HK-2 (cell line): Measurements from ENCODE around the gene LPP.

ENCODE experiments used
- DNase-seq: peaks from one replicate; pipeline ENCODE4 v3.0.0-alpha.2; 2018; ENCODE audit not compliant: unreplicated experiment

LPP gene

DNA sequence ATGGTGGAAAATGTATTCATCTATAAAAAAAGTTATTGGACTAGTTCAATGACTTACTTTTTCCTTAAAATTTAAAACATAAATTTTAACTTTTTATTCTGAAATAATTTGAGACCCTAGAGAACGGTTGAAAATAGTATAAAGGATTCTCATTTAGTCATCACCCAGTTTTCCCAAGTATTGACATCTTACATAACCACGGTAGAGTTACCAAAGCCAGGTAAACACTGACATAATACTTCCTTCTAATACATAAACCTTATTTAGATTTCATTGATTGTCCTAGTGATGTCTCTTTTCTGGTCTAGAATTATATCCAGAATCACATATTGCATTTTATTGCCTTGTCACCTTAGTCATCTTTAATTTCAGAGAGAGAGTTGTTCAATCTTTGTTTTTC lies 319.1 kb downstream of the LPP start:
- no peak for DNase-seq

DNA sequence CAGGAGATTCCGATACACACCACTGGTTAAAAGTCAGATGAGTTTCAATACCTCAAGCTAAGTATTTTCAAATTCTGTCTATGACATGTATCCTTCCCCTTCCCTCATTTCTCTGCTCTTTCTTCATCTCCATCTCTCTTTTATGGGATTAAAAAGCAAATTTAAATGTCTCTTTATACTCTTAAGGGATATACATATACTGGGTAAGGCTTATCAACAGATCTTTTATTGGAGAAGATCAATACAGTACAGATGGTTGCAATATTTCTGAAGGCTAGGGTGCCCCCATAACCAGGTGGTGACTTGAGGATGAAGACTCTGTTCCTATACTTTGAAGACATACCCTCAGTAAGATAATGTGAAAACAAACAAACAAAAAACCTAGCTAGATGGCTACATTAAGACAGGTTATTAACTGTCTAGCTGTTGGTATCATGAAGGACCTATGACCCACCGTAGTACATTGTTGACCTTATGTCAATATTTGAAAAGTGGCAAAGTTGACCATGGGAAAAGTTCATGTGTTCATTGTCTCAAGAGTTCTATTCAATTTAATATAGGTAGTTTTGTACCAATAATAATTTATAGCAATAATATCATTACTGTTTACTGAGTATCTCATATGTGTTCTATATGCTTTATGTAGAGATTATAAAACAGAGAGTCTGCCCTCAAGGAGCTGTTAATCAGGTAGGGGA lies 319.8 kb downstream of the LPP start:
- DNase-seq, result no peak

DNA sequence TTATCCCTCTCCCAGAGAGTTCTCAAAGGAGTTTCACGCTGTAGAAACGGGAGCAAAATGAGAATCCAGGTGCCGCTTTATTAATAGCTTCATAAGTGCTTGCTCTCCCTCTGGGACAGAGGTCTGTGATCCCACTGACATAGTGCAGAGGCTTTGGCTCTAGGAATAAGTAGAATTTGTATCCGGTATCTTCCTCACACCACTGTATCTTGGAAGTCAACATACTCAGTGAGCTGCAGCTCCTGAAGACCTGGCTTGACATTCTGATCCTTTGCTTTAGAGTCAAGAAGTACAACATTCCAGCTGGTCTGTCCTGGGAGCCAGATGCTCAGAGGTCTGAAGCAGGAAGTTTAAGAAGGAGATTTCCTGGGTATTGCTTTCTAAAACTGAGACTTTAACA lies 323.0 kb downstream of the LPP start:
- no peak for DNase-seq

DNA sequence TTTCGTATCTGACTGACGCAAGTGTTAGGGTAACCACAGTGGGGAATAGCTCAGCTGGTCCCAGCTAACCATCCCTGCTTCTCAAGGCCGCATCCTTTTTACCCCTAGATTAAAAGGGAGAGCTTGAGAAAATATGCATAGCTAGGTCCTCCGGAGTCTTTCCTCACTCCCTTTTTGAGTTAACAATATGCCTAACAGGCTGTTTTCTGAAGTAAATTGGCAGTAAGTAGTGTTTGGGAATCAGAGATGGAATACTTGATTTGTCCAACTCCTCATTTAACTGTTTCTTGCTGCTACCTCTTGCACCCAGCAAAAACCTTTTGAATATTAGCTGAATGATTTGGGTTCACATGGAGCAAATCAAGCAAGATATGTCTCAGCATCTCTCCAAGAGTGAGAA lies 326.1 kb downstream of the LPP start:
- DNase-seq, result no peak

DNA sequence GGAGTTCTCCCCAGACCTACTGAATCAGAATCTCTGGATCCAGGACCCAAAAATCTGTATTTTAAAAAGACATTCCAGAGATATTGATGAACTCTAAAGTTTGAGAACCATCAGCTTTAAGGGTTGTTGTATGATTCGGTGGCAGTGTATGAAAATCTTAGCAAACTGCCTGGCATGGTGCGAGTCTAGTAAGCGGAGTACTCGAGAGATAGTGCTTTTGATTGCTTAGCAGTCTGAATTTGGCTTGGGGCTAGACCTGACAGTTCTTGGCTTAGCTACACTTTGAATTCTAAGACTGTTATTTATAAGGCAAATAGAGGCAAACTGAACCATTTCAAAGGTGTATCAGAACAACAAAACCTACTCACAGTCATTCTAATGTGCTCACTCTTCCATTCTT lies 329.0 kb downstream of the LPP start:
- DNase-seq, result no peak

DNA sequence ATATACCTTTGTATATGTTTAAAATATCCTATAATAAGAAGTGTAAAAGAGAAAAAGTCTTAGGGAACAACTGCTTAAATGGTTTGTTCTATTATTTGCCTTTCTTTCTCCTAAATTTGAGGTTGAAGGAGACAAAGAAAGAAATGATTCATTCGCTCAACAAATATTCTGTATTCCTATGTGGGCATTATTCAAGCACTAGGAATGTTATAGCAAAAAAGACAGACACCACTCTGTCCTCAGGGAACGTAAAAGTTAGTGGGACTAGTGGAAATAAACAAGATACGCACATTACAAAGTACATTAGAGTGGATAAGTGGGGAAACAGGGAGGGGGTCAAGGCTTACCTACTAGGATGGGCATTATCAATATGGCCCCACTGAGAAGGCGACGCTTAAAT lies 332.2 kb downstream of the LPP start:
- no peak for DNase-seq

DNA sequence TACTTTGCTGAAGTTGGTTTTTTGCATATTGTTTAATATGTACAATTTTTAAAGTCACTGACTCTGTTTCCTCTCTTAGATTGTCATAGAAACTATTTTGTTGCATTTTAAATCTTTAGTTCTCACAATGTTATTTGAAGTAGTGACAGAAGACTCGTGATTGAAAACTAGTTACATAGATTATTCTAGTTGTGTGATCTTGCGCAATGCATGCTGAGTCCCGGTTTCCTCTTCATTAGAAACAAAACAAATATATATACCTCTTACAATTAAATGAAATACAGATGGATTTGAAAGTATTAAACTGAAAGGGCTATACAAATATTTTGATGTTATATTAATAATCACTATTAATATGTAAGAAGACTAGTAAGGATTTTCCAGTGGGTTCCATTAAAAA lies 333.0 kb downstream of the LPP start:
- DNase-seq, result no peak

DNA sequence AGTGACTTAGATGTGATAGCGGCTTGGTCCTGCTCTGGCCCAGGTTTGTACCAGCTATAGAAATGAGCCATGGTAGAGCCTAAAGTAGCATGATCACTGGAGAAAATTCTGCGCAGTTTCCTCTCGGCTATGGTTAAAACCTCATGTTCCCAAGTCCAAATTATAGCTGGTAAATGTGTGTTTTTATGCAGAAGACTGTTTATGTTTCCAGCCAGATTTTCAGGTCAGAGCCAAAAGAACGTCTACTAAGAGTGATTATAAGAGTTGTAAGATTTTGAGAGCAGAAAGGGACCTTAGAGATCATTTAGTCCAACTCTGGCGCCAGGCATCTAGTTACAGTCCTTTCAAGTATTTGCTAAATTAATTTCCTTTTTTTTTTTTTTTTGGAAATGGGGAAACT lies 333.7 kb downstream of the LPP start:
- no peak for DNase-seq

DNA sequence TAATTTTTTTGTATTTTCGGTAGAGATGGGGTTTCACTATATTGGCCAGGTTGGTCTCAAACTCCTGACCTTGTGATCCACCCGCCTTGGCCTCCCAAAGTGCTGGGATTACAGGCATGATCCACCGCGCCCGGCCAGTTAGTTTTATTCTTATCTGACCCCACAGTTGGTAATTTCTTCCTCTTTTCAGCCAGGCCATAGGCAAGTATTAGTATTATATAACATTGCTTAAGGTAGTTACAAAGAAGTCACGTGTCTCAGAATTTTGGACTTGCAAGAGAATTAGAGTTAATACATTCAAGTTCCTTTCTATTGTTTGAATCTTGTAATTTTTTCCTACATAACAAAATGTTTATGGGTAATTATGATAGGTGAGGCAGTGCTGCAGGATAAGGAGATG lies 334.8 kb downstream of the LPP start:
- no peak for DNase-seq

DNA sequence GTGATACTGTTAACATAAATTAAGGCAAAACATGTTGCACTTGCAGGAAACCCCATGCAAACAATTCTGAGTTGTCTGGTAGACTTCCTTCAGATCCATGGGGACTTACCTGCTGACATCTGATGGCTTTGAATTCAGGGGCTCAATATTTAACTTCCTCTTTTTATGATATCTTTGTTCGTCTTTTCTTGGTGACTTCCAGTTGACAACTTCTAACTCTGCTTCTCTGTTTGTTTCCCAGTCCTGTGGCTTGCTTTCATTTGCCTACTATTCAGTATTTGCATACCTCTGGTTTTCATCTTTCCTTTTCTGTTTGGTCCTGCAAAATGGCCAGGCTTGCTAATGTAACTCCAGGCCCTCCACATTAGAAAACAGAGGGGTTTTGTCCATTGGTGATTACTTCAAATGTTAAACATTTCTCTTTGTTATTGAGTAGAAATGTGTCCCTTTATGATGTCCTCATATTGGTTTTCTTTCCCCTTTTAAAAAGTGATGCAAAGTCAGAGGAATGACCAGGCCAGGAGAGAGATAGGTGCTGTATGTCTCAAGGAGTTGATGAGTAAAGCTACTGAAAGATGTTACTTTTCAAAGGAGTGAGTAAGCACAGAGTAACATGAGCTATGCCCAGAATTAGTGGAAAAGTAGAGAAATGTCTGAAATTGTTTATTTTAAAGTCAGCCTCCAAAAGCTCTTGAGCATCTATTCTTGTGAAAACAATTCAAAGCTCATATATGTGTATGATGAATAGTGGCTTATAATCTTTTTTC lies 335.9 kb downstream of the LPP start:
- no peak for DNase-seq

DNA sequence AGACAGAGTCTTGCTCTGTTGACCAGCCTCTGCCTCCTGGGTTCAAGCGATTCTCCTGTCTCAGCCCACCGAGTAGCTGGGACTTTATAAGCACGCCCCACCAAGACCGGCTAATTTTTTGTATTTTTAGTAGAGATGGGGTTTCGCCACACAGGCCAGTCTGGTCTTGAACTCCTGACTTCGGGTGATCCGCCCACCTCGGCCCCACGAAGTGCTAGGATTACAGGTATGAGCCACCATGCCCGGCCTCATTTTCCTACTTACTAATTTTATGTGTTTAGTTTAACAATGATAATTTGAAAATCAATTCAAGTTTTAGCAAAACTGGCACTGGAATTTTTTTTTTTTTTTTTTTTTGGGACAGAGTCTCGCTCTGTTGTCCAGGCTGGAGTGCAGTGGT lies 336.5 kb downstream of the LPP start:
- no peak for DNase-seq

DNA sequence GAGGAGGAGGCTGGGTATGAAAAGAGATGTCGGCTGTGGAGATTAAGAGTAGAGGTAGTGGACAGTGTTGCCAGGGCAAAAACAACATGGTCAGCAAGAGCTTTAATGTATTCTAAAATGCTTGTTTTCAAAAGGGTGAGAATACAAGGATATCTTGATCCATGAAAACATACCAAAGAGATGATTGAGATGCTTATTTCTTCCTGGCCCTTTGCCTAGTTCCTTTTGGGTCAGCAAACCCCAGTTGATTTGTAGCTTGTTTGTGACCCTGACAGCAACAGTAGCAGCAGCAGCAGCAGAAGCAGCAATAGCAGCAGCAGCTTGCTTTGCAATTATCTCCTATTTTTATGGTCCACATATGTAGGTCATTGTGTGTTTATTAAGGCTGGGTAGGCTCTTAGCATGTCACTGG lies 337.3 kb downstream of the LPP start:
- no peak for DNase-seq

DNA sequence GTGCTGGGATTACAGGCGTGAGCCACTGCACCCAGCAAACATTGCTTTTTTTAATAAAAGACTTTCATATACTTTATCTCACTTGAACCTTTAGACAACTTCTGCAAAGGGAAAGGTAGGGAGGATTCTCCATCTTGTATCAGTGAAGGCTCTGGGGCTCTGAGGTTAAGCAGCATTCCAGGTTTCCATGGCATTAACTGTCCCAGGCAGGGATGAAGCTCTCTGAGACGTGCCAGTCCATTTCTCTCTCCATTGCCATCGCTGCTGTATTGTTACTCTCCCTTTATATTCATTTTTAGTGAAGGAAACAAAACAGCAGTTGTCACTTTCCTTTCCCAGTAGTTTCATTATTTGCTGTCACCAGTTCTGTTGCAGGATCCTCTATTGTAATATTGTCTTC lies 342.4 kb downstream of the LPP start:
- no peak for DNase-seq

DNA sequence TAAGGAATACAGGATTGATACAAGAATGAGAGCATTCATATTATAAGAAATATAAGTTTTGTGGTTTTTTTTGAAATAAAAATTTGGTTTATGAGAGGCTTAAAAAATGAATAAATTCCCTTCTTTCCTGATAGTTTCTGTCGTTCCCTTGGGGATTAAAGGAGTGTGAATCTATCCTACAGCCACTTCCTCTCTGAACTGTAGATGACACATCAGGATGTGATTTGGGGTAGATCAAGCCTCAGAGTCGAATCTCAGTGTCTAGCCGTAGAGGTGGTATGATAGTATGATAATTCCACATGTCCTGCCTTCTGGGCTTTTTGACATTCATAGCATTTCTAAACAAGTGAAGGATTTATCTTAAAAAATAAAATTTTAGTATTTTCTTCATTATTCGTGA lies 343.1 kb downstream of the LPP start:
- no peak for DNase-seq

DNA sequence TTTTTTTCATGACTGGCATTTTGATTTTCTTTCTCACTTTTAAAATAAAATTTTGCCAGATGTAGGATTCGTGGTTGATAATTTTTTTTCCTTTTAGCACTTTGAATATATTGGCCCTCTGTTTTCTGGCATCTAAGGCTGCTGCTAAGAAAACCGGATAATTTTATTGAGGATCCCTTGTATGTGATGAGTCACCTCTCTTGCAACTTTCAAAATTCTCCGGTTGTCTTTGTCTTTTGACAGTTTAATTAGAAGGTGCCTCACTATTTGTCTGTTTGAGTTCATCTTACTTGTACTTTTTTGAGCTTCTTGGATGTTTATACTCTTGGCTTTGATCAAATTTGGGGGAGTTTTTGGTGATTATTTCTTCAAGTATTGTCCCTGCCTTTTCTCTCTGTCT lies 349.7 kb downstream of the LPP start:
- DNase-seq, result no peak

DNA sequence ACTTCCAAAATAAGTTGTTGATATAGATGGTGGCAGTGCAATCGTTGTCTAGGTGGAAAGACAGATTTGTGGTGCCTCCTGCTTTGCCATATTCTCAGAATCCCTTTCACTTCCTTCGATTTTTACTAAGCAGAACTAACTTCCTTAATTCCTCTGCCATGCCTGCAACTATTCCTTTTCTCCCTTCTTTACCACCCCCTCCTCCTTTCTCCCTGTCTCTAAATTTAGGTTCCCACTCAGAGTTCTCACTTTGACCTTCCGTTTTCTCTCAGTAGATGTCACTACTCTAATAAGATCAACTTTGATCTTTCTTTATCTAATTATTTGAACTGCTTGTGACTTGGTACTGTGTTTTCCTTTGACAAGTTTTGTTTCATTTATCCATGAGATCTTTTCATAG lies 351.2 kb downstream of the LPP start:
- DNase-seq, result no peak

DNA sequence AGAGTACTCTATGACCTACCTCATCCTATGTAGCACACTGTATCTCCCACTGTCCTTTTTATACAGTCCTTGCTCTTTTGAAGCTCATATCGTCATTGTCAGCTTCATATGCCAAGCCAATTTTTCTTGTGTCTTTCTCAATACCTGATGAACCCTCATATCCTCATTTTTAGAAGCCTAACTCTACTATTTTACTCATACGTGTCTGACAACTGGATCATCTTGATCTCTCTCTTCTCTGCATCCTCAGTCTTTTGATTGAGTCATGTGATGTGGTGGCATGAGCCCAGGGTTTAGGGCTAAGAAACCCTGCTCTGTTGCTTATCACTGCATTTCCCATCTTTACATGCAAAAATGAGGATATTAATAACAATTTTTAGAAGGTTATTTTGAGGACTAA lies 352.0 kb downstream of the LPP start:
- no peak for DNase-seq

DNA sequence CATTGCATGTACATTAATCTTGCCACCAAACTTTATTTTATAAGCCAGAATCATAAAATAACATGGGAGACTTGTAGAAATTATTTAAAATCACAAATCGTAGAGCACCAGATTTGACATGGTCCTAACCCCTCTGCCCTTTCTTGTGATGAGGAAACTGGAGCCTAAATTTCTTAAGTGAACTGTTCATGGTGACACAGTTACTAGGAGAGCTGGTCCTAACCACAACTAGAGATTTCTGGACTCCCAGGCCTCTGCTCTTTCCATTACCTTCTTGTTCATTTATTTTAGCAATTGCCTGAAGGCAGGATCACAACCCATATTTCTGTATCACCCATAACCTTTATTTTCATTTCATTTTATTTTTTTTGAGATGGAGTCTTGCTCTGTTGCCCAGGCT lies 352.5 kb downstream of the LPP start:
- DNase-seq, result no peak

DNA sequence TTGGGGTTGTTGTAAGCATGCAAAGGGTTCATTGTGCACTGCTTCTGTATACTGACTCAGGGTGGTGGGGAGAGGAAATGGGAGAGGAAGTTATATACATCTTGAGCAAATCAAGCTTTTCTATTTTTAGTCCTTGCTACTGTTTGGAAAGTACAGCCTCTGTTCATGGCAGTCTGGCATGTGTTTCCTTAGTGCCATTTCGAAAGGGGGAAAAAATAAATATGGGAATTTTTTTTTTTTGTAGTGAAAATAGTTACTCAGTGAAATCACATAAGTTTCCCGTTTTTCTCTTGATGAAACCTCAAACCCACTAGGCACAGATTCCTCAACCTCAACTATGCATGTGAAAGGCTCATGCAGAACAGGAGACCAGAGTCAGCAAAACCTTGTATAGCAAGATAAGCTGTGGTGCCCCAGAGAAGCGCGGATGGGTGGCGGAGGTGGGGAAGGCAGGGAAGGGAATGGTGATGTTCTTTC lies 353.3 kb downstream of the LPP start:
- DNase-seq, result no peak

DNA sequence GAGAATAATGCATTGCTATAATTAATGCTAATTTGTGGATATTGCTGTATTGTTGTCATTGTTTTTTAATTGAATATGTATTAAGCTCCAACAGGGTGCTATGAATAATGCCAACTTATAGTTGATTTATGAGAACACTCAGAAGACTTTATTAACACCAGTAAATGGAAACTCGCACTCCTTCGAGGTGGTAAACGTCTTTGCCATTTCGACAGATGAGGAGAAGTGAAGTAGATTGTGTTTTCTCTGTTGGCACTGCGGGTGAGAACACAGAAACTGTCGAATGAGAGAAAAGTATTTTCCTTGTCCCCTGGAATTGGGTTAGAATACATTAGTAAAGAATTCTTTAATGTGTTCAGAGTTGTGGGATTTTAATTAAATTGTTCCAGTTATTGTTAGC lies 354.5 kb downstream of the LPP start:
- DNase-seq, result no peak

DNA sequence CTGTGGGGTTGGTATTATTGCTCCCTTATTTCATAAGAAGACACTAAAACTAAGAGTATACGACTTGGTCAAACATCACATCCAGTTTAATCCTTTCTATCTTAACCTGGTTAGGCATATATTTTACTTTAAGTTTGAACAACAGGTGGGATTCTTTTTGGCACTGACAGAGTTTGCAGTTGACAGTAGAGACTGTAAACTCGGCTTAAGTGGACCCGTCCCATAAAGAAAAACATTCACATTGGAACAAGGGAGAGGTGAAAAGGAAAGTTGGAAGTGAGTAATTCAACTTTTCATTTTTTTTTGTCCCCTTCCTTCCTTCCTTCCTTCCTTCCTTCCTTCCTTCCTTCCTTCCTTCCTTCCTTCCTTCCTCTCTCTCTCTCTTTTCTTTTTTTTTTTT lies 355.4 kb downstream of the LPP start:
- DNase-seq, result no peak

DNA sequence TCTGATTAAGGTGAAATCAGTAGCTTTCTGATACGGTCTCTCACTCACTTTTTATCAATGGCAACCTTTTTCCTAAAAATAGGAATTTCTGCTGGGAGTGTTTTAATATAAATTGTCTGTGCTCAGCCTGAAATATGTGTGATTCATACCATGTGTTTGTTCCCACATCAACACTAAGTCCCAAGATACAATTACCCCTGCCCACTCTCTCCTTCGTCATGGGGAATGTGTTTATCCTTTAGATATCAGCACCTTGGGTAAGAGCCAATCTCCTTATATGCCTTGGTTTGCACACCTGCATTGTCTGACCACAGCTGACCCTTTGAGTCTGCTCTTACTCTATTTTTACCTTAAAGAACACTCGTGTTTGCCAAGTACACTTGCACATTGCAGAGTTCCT lies 356.4 kb downstream of the LPP start:
- no peak for DNase-seq

DNA sequence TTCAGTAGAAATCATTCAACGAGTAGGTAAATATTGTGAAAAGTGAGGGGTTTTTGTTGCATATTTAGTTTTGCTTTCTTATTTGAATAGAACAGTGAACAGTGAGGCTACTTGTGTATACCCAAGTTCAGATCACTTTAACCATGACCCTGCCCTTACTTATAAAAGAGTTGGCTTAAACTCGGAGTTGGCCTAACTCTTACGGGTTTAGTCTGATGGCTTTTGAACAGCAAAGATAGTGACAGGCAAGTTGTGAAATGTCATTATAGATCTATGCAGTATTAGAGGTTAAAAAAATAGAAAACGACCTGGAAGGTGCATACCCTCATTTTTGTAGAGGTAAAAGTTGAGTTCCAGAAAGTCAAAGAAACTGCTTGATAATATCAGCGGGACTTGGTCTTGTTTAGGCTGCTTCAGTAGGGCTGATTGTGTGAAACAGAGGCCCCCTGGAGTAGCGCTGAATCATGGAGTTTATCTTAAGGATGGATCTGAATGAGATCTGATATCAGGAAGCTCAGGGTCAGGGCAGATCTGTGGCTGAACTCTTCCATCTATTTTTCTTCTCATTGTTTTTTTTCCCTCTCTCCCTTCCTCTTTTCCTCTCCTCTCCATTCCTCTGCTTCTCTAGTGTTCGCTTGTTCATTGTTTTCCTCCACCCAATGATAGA lies 359.8 kb downstream of the LPP start:
- no peak for DNase-seq
